DMS 273 (cell line): ENCODE measurements around the gene ST3GAL3.
A peak's percentile ranks its signal among the peaks of the same experiment; 100 is the strongest.

ENCODE experiments used
- DNase-seq: peaks from one replicate; lab custom pipeline; 2025; ENCODE audit not compliant: unreplicated experiment; lab: John Stamatoyannopoulos, UW

Gene ST3GAL3

DNA sequence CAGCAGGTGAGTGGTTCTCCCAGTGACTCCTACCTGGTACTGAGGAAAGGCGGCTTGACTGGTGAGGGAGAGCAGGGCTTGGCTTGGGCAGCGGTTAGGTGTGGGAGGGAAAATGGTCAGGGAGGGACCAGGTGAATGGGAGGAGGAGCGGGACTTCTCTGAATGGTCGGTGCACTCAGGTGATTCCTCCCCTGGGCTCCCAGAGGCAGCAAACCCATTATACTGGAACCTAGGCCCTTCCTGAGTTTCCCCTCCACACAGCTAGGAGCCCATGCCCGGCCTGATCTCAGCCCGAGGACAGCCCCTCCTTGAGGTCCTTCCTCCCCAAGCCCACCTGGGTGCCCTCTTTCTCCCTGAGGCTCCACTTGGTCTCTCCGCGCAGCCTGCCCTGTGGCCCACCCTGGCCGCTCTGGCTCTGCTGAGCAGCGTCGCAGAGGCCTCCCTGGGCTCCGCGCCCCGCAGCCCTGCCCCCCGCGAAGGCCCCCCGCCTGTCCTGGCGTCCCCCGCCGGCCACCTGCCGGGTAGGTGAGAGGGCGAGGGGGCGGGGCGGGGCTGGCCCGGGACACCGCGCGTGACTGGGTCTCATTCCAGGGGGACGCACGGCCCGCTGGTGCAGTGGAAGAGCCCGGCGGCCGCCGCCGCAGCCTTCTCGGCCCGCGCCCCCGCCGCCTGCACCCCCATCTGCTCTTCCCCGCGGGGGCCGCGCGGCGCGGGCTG, 228.5 kb downstream of the ST3GAL3 start:
- no peak for DNase-seq

DNA sequence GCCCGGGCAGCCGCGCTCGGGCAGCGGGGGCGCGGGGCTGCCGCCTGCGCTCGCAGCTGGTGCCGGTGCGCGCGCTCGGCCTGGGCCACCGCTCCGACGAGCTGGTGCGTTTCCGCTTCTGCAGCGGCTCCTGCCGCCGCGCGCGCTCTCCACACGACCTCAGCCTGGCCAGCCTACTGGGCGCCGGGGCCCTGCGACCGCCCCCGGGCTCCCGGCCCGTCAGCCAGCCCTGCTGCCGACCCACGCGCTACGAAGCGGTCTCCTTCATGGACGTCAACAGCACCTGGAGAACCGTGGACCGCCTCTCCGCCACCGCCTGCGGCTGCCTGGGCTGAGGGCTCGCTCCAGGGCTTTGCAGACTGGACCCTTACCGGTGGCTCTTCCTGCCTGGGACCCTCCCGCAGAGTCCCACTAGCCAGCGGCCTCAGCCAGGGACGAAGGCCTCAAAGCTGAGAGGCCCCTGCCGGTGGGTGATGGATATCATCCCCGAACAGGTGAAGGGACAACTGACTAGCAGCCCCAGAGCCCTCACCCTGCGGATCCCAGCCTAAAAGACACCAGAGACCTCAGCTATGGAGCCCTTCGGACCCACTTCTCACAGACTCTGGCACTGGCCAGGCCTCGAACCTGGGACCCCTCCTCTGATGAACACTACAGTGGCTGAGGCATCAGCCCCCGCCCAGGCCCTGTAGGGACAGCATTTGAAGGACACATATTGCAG, 229.3 kb downstream of the ST3GAL3 start:
- DNase-seq, result peak; percentile 78

DNA sequence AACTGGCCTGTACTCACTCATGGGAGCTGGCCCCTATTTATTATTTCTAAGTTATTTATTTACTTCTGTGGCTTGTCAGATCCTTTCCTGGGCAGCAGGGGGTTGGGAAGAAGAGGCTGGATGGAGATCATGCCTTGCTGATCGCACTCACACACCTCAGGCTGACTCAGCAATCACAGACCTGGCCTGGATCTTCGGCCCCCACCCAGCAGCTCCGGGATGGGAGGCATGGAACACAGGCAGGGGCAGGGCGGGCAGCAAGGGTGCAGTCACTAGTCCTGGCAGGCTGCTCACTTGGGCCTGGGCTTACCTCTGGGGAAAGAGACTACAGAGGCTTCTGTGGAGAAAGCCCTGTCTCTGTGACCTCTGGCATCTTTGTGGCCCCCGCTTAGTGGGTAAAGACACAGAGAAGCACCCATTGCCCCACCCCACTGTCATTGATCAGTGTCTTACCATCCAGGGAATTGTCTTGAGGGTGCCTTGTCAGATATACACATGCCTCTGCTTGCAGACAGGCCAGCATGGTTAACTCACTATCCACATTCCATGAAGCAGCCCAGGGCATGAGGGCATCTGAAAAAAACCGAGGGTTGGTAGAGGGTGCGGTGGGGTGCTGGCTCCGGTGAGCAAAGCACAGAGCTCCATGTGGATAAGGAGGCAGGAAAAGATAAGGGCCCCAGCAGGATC, 230.0 kb downstream of the ST3GAL3 start:
- DNase-seq, result no peak

DNA sequence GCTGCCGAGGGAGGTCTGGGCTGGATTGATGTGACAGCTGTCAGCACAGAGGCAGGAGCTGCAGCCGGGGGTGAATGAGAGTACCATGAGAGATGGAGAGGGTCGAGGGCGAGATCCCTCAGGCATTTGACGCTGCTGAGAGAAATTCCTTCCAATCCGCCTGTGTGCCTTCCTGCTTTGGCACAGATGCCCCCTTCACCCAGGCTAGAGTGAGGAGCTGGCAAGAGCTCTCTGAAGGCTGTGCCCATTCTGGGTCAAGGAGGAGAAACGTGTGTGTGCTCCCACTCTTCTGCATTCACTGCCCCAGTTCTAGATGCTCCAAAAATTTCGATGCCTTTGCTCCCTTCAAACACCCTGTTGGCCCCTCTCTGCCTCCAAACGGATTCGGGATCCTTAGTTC, 231.0 kb downstream of the ST3GAL3 start:
- DNase-seq, result no peak

DNA sequence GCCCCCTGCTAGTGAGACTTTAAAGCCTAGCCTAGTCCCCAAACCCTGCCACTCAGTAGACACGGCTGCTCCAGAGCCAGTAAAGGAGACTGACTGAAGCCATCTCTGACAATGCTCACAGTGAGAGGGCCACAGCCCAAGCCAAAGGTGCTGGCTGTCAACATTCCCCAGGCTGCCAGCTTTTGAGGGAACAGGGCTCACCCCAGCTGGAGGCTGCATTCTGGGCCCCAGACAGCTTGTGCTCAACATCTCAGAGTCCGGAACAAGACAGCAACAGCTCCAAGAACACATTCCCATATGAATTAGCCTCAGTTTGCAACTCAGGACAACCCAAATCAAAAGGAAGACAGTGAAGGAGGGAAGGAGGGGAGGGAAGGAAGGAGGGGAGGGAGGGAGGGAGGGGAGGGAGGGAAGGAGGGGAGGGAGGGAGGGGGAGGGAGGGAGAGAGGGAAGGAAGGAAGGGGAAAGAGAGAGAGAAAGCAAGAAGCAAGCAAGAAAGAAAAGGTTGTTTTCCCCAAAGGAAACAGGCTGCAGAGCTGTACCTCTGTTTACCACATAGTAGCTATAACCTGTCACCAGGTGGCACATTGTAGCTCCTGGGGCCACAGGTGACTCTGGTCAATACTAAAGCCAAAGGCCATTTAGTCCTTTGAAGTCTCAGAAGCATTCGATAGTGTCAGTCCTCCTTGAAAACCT, 231.7 kb downstream of the ST3GAL3 start:
- DNase-seq, result no peak

DNA sequence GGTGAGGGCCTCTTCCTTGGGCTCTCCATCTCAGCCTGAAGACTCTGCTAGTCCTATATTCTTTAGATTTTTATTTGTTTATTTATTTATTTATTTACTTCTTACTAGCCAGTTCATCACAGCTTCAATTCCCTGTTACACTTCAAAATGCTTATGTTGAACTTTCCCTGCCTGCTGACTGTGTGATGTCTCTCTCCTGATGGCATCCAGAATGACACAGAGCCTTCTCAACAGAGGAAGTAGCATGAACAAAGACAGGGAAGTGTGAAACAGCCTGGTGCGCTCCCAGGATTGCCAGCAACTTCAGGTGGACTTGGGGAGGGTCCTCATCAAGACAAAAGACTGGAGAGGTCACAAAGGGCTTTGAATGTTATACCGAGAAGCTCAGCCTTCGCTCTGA, 235.1 kb downstream of the ST3GAL3 start:
- DNase-seq, result no peak

DNA sequence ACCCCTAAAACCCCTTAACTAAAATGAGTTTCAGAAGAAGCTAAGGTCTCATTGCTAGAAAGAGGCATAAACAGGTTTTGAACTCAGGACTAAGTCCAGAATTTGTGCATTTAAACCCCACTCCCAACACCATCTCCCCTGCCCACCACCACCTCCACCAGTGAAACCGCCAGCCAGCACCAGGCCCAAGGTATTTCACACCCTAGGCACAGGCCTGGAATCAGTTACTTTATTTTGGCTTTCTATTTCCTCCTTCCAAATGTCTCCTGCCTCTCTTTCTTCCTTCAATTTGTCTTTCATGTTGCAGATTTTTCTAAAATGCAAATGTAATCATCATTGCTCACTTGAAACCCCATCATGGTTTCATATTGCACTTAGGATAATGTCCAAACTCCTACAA, 237.5 kb downstream of the ST3GAL3 start:
- DNase-seq, result no peak

DNA sequence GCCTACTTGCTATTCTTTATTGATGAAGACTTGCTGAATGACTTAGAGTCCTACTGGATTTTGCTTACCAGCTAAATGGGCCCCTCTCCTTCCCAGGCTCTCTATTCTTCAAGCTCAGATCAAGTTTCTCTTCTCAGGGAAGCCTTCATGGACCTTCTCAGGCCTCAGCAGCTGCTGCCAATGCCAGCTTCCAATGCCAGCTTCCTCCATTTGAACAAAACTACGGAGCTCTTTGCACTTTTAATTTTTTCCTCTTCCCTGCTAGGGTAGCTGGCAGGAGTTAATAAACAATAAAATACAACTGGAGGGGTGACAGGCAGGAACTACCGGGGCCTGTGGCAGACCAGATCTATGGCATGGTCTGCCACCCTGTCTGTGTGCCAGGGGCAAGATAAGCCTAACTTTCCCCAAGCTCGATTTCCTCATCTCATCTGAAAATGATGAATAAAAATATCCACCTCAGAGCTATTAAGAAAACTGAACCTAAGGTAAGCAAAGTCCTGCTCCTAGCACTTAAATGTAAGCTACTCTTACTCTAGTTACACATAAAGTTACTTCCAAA, 238.4 kb downstream of the ST3GAL3 start:
- DNase-seq, result peak; percentile 41

DNA sequence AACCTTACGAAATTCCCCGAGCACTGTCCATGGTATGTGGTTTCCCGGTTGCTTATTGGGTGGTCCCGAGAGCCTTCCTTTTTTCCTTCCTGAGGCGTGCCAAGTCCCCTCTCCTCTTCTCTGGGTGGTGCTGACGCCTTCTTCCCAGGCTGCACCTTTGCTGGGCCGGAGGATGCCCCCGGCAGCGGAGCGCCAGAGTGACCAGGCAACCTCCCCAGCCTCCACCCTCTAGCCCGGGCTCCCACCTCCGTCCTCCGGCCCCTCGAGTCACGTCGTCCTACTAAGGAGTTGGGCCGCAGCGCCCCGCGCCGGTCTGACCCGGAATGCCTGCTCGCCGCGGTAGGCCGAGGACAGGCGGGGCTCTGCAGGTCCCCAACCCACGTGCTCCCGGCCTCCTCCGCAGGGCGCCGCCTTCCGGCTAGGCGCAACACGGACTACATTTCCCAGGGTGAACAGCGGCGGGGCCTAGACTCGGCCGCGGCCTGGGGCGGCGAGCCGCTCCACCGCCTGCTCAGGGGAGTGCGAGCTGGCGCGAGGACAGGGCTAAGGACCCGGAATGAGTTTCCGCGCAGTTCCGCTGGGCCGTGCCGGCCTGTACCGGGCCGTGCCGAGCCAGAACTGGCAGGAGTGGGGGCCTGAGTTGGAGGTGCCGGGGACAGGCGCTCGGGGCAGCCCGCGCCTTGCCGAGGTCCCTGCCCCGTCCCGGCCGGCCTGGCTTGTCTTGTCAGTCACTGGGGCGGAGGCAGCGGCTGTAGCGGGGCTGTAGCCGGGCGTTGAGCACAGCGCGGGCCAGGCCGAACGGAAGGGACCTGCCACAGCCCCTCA, 239.1 kb downstream of the ST3GAL3 start, which contains the start of gene IPO13:
IPO13 (plus strand) TSS at position 715 of the 825 bp plus-strand sequence. CDS start 651 bp downstream, outside the sequence.
- DNase-seq, result peak; percentile 99

DNA sequence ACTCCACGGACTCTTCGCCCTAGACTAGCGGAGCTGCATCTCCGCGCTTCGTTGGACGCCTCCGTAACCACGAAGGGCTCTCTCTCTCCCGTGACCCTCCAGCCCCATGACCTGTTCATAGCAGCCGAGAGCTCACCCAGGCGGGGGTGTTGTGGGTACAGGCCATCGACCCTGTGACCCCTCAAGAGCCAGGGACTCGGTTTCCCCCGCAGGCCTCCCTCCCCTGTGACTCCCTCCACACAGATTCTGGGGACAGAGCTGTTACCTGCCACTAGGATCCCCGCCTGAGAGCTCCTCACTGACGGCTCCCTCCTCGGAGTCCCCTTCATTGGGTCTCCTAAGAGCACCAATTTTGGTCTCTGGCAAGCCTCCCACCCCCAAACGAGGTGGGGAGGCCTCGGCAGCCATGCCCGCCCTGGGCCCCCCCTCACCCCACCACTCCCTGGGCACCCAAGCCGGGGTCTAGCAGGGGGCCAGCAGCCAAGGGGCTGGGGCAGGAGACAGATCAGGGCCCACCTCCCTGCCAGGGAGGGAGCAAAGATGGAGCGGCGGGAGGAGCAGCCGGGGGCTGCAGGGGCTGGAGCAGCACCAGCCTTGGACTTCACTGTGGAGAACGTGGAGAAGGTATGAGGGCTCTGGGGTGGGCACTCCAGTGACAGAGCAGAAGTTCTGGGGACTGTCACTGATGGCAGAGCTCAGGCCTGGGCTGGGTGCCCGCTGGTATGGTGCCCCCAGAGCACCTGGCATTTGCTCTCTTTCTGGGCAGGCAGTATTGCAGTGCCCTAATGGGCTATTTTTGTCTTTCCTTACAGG, 239.9 kb downstream of the ST3GAL3 start:
- peak; percentile 55 for DNase-seq

DNA sequence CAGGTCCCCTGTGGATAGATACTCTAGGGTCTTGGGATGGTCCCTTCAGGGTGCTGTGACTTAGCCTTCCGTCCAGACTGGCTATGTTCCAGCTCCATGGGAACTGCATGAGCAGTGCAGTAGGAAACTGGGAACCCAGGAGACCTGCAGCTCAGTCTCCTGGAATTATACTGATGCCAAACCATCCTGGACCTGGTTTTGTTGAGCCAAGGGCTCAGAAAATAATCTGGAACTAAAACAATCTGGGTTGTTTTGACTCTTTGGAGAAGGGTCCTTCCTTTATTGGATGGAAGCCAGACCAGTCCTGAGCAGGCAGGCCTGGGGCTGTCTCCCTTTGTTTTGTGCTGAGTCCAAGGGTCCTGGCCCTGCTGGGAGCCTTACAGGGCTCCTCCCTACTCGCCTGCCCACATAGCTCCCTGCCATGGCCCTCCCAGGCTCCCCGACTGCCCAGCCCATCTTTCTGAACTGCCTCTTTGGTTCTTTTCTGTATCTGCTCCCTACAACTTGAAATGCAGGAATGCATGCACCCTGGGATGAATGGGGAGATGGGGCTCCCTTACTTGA, 240.6 kb downstream of the ST3GAL3 start:
- peak; percentile 62 for DNase-seq

DNA sequence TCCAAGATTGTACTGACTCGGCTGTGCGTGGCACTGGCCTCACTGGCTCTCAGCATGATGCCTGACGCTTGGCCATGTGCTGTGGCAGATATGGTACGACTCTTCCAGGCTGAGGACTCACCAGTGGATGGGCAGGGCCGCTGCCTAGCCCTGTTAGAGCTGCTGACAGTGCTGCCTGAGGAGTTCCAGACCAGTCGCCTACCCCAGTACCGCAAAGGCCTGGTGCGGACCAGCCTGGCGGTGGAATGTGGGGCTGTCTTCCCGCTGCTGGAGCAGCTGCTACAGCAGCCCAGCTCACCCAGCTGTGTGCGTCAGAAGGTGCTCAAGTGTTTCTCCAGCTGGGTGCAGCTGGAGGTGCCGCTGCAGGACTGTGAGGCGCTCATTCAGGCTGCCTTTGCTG, 242.3 kb downstream of the ST3GAL3 start:
- DNase-seq, result no peak

DNA sequence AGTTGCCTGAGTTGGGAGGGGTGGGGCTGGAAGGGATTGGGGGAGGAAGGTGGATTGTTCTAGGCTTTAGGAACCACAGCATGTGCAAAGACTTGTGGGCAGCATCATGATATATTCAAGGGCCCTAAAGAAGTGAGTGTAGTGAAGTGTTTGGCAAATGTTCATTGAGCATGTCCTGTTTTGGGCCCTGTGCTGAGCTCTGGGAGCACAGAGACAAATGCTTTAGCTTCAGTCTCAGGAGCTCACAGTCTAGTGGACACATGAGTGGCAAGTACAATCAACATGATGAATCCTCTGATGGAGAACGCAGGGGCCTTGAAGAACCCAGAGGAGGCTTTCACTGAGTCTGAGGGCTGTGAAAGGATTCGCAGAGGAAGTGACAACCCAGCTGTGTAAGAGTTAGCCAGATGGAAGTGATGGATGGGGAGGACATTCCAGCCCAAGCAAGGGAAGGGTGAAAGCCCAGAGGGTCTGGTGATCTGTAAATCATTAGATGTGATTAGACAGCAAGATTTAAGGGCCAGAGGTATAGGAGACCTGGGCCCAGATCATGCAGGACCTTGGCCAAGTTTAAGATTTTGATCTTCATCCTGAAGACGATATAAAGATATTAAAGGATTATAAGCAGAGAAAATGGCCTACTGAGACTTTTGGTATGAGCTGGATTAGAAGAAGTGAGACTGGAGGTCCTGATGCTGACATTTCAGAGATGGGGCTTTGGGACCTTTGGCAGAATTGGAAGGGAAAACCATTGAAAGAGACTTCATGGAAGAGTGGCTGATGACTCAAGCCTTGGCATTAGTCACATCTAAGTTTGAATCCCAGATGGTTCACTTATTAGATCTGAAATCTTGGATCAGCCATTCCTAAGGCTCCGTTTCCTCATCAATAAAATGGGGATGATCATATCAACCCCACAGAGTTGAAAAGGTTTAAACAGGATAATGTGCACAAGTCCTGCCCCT, 244.0 kb downstream of the ST3GAL3 start:
- DNase-seq, result no peak

DNA sequence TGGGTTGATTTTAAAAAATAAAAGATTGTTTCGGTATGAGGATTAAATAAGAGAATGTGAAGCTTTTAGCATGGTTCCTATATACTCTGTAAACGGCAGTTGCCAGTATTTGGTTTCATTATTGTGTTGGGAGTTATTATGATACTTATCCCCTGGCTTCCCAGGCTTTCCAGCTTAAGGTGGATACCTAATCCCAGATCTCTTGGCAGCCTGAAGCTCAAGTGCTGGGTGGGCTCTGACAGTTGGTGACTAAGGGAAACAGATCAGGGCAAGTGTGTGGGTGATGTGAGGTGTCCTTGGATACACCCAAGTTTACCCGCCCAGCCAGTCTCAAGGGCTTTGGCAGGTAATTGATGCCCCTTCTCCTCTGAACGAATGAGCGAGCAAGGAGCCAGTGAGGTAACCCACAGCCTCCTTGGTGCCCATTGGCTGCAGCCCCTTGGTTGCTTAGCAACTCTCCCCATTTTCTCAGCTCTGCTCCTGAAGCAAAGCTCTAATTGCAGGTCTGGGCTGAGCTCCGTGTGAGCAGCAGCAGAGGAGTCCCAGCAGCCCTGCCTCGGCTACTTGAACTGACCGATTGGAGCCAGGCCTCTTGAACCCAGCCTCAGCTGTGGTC, 245.5 kb downstream of the ST3GAL3 start:
- DNase-seq, result peak; percentile 89

DNA sequence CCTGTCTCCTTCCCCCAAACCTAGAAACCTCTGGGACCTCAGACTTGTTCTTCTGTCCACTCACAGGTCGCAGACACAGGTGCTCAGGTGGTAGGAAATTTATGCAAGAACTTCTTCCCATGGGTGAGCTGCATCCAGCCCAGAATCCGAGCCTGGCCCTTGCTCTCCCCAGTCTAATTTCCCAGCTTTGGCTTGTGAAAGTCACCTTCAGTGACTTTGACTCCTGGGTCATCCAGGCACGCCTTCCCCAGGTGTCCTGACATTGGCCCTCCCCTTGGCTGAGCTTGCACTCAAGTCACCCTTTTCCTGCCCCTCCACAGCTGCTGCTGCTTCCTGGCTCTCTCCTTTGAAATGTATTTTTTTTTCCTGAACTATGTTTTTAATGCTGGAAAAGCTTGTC, 246.0 kb downstream of the ST3GAL3 start:
- no peak for DNase-seq

DNA sequence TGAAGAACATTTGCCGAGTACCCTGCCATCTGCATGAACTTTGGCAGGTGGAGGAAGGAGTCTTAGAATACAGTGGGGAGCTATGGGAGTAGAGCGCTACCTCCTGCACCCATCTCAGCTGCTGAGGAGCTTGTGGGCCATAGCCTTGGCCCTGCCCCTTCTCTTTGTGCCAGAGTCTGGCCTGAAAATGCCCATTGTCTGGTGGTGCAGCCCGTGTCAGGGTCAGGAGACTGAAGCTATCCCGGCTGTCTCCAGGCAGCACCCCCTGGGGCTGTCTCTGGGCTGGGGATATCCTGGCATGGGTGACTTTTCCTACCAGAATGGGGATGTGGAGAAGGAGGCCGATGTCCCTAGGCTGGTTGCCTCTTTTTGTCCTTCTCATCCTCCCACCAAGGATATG, 246.7 kb downstream of the ST3GAL3 start:
- no peak for DNase-seq

DNA sequence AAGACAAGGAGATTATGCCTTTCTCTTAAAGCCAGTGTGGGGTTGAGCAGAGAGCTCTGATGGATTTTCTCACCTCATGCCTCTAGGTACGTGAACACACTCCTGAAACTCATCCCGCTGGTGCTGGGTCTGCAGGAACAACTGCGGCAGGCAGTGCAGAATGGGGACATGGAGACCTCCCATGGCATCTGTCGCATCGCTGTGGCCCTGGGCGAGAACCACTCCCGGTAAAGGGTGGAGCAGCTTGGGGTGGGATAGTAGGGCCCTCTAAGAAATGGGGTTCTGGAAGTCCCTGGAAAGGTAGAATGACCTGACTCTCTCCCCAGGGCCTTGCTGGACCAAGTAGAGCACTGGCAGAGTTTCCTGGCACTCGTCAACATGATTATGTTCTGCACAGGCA, 248.9 kb downstream of the ST3GAL3 start:
- DNase-seq, result no peak
